Gastroesophageal sphincter (tissue), 4 donors: Measurements from ENCODE around the gene B3GNT9. TPM values are rescaled to one million over a fixed set of nuclear protein-coding genes. Genes with fewer than 3 reads are reported as not detected.

Experiments
- ATAC-seq: fragments of 150-250 bp; one replicate; pipeline ENCODE4 v1.9.1; 2016; ENCODE audit warnings: mild to moderate bottlenecking, moderate library complexity
- H3K27ac ChIP-seq, 4 donors: fragments of 200-600 bp; sonication (generic) in 3 of 4; 1 replicate in 3 of 4; 2 replicates in 1 of 4; pipeline ENCODE4 v1.5.1; 2016 to 2019
- H3K27me3 ChIP-seq: fragments of 200-600 bp; sonication (generic); one replicate; pipeline ENCODE4 v1.5.1; 2019
- H3K36me3 ChIP-seq, 2 donors: fragments of 200-600 bp; sonication (generic); one replicate each; pipeline ENCODE4 v1.5.1; 2019; ENCODE audit warnings: control low read depth in 1 of 2
- H3K4me1 ChIP-seq, 3 donors: fragments of 200-600 bp; sonication (generic); 1 replicate in 2 of 3; 2 replicates in 1 of 3; pipeline ENCODE4 v1.5.1; 2016 to 2019; ENCODE audit warnings: control low read depth in 2 of 3
- H3K4me3 ChIP-seq, 2 donors: fragments of 200-600 bp; sonication (generic); one replicate each; pipeline ENCODE4 v1.5.1; 2019; ENCODE audit warnings: mild to moderate bottlenecking in 1 of 2, moderate library complexity in 1 of 2
- H3K9me3 ChIP-seq, 3 donors: fragments of 200-600 bp; sonication (generic); one replicate each; pipeline ENCODE4 v1.5.1; 2017 to 2019; ENCODE audit warnings: control low read depth in 2 of 3
- CTCF ChIP-seq, 4 experiments: fragments of 200-600 bp in 2 of 4; fragments of 450-650 bp in 2 of 4; sonication (generic) in 1 of 4; IDR thresholded peaks; one replicate each; pipeline ENCODE4 v1.5.1; 2017 to 2019; ENCODE audit warnings: antibody characterized with exemption in 4 of 4, mild to moderate bottlenecking in 2 of 4, moderate library complexity in 2 of 4
- EP300 ChIP-seq: sonication (generic); formaldehyde crosslinking; IDR thresholded peaks from one replicate; pipeline ENCODE4 v1.6.1; 2017; ENCODE audit warnings: antibody characterized with exemption, mild to moderate bottlenecking
- POLR2A ChIP-seq, 2 donors: fragments of 450-650 bp; IDR thresholded peaks; one replicate each; pipeline ENCODE4 v1.6.1; 2017; ENCODE audit warnings: antibody characterized with exemption in 2 of 2, mild to moderate bottlenecking in 2 of 2, moderate library complexity in 1 of 2
- POLR2AphosphoS5 ChIP-seq: sonication (generic); formaldehyde crosslinking; IDR thresholded peaks from one replicate; pipeline ENCODE4 v1.6.1; 2017; ENCODE audit warnings: antibody characterized with exemption
- WGBS, 2 donors: methylation state at CpG; one replicate each; pipeline ENCODE4 v1.1.5; 2018; ENCODE audit warnings: low coverage in 1 of 2; 5-methylcytosine and 5-hydroxymethylcytosine counted together
- total RNA-seq, 4 donors: library from RNA; depleted of rRNA; stranded (reverse); fragments of >200 nt; gene quantifications; one replicate each; pipeline ENCODE4 v1.1.0, GENCODE V29; 2016

B3GNT9 gene
- total RNA-seq, 4 donors from 2014 or later = 16.3 to 33.6 (median 23.1) TPM

DNA sequence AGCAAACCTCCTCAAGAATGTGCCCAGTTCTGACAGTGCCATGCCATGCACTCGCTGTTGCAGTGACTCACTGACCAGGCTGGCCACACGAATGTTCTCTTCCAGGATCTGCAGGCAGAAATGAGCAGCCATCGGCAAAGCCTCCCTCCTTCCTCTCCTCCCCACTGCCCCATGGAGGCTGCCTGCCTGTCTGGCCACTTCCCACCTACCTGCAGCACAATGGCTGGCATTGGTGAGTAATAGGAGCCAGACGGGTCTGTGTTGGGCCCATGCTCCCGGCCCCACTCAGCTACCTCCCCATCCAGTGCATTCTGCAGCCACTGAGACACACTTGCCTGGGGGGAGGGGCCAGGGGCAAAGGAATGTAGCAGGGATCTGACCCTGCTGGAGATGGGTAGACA is 35.8 kb upstream of the B3GNT9 start:
- no peak overlapping the region for H3K4me3 ChIP-seq
- no peak overlapping the region for H3K27ac ChIP-seq
- no peaks in the 10 kb centered on the region for H3K36me3 ChIP-seq
- TF ChIP-seq EP300 (no peak), CTCF (IDR thresholded peaks at IDR 0.05) (no peak), POLR2AphosphoS5 (no peak), POLR2A (IDR thresholded peaks at IDR 0.05) (no peak)
- H3K9me3 ChIP-seq = no peaks in the 10 kb centered on the region
- WGBS, 2 donors = 20% methylated on average over 2 of the region's 5 CpGs; no CpG with 5 or more reads in 1 of the 2 donors
- peaks cover 0 to 51% (median 21%) of the 10 kb centered on the region in 3 donors for H3K4me1 ChIP-seq
- no peak for ATAC-seq
- H3K27me3 ChIP-seq = no peaks in the 10 kb centered on the region

DNA sequence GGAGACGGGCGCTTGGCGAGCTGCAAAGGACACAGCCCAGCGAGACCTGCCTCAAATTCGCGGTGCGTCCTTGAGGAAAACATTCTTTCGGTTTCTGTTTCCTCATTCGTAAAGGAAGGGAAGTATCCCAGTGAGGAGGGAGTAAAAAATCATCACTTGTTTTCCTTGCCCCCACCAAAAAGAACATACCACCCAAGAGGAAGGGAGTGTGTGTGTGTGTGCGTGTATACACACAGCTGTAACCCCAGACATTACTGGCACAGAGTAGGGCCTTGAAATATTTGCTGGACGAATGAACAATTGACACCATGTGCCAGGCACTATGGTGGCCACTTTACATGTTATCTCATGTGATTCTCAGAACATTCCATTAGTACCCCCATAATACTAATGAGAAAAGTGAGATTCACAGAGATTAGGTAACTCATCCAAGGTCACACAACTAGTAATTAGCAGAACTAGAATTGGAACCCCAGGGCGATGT is 34.9 kb upstream of the B3GNT9 start:
- Histone ChIP-seq H3K9me3 (no peaks in the 10 kb centered on the region), H3K27ac (peak overlapping the region in 2 of 4 donors; percentile 96 to 98), H3K4me1 (peaks cover 0 to 51% (median 21%) of the 10 kb centered on the region in 3 donors), H3K4me3 (peak overlapping the region in 1 of 2 donors; percentile 80), H3K27me3 (no peaks in the 10 kb centered on the region), H3K36me3 (no peaks in the 10 kb centered on the region)
- WGBS, 2 donors = 11 to 14% methylated on average over 8 to 9 of the region's 12 CpGs
- TF ChIP-seq EP300 = no peak
- TF ChIP-seq CTCF (IDR thresholded peaks at IDR 0.05) = no peak
- no peak for TF ChIP-seq POLR2A (IDR thresholded peaks at IDR 0.05)
- TF ChIP-seq POLR2AphosphoS5 = no peak
- no peak for ATAC-seq

DNA sequence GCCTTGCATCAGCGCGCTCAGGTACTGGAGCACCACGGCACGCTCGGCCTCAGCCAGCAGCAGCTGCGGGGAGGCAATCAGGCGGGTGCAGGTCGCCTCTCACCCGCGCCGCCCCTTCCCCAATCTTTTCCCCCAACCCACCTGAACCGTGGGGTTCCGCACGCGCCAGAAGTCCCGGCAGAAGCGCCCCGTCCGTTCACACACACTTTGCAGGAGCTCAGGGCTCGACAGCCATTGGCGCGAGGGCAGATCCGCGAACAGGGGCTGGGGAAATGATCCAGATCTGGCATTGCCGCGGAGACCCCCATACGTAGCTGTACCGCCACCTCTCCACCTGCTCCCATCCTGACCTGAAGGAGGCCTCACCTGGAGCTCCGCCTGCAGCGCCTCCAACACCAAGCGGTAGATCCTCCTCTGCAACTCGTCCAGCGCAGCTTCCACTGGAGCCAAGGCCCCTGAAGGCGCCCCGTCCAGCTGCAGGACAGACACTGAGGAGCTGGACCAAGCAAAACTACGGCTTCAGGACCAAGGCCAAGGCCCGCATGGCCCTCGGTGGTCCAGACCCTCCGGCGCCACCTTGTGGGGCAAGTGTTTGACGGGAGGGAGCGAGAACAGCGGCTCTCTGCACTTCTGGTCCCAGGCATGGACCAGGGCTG is 34.3 kb upstream of the B3GNT9 start:
- no peaks in the 10 kb centered on the region for H3K27me3 ChIP-seq
- peaks cover 0 to 53% (median 21%) of the 10 kb centered on the region in 3 donors for H3K4me1 ChIP-seq
- H3K9me3 ChIP-seq = no peaks in the 10 kb centered on the region
- peak; percentile 45 for ATAC-seq
- TF ChIP-seq EP300 = no peak
- peak in 3 of 4 experiments; percentile 88 to 91 (median 90) for TF ChIP-seq CTCF (IDR thresholded peaks at IDR 0.05)
- TF ChIP-seq POLR2AphosphoS5 = peak; percentile 80
- H3K4me3 ChIP-seq = peak overlapping the region in 1 of 2 donors; percentile 80
- H3K27ac ChIP-seq = peak overlapping the region in 3 of 4 donors; percentile 96 to 98 (median 97)
- WGBS, 2 donors = no CpG with 5 or more reads among the region's 43 CpGs
- no peaks in the 10 kb centered on the region for H3K36me3 ChIP-seq

DNA sequence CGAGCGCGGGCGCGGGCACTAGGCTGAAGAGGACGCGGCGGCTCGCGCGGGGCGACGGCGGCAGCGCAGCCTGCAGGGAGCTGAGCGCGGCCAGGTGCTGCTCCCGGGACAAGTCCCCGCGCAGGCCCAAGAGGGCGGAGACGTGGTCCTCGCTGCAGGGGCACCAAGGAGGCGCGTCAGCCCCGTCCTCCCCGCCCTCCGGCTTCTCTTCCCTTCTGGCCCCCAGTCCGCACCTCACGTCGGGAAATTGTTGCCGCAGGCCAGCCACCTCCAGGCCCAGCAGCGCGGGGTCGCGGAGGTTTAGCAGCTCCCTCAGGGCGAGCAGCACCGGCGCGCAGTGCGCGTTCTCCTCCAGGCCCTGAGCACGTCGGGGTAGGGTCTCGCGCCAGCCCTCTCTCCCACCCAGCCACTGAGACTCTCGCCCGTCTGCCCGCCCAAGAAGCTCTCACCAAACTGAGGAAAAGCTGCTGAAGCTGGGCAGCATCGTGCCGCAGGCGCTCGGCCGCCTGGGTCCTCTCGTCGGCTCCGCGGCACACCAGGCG is 33.7 kb upstream of the B3GNT9 start:
- TF ChIP-seq CTCF (IDR thresholded peaks at IDR 0.05) (peak in 1 of 4 experiments; percentile 7), POLR2AphosphoS5 (no peak)
- peak overlapping the region; percentile 64 to 80 for H3K4me3 ChIP-seq
- no peaks in the 10 kb centered on the region for H3K36me3 ChIP-seq
- peak overlapping the region; percentile 90 to 98 (median 96) for H3K27ac ChIP-seq
- H3K27me3 ChIP-seq = no peaks in the 10 kb centered on the region
- WGBS, 2 donors = 0% methylated on average over 3 of the region's 59 CpGs; no CpG with 5 or more reads in 1 of the 2 donors
- peaks cover 0 to 59% (median 21%) of the 10 kb centered on the region in 3 donors for H3K4me1 ChIP-seq
- no peak for ATAC-seq
- H3K9me3 ChIP-seq = no peaks in the 10 kb centered on the region
